ENCODE results near the gene LCTL.

LCTL gene

GRCh38 chr15:66565141-66565641, 607 bp downstream of the LCTL start:
- Histone ChIP-seq H3K9me3 (ENCODE audit: control insufficient read depth, insufficient read depth, low read length) (no peaks in the 10 kb centered on the region), H3K4me3 (ENCODE audit: low read length) (no peak overlapping the region), H3K36me3 (ENCODE audit: control insufficient read depth, insufficient read depth, low read length) (peaks cover 3% of the 10 kb centered on the region; the same call in 1 of the 2 replicates), H3K27ac (ENCODE audit: low read length) (no peak overlapping the region), H3K27me3 (ENCODE audit: control insufficient read depth, insufficient read depth, low read length) (no peaks in the 10 kb centered on the region), H3K4me1 (ENCODE audit: control insufficient read depth, insufficient read depth, low read length) (peaks cover 16% of the 10 kb centered on the region)
- WGBS (ENCODE audit: insufficient coverage, insufficient read length): no CpG with 5 or more reads among the region's 9 CpGs
- DNase-seq (ENCODE audit: low read depth, low spot score): no peak

GRCh38 chr15:66564136-66565041, 1.4 kb downstream of the LCTL start:
- Histone ChIP-seq H3K4me3 (ENCODE audit: low read length) (no peak overlapping the region), H3K27ac (ENCODE audit: low read length) (no peak overlapping the region), H3K27me3 (ENCODE audit: control insufficient read depth, insufficient read depth, low read length) (no peaks in the 10 kb centered on the region), H3K9me3 (ENCODE audit: control insufficient read depth, insufficient read depth, low read length) (no peaks in the 10 kb centered on the region), H3K36me3 (ENCODE audit: control insufficient read depth, insufficient read depth, low read length) (peaks cover 3% of the 10 kb centered on the region; the same call in 1 of the 2 replicates), H3K4me1 (ENCODE audit: control insufficient read depth, insufficient read depth, low read length) (peaks cover 16% of the 10 kb centered on the region)
- DNase-seq (ENCODE audit: low read depth, low spot score): no peak
- no CpG with 5 or more reads among the region's 18 CpGs for WGBS (ENCODE audit: insufficient coverage, insufficient read length)

- Histone ChIP-seq H3K27ac (ENCODE audit: low read length) (no peak overlapping the region), H3K4me1 (ENCODE audit: control insufficient read depth, insufficient read depth, low read length) (peaks cover 16% of the 10 kb centered on the region), H3K27me3 (ENCODE audit: control insufficient read depth, insufficient read depth, low read length) (no peaks in the 10 kb centered on the region), H3K4me3 (ENCODE audit: low read length) (no peak overlapping the region), H3K36me3 (ENCODE audit: control insufficient read depth, insufficient read depth, low read length) (peaks cover 3% of the 10 kb centered on the region; the same call in 1 of the 2 replicates), H3K9me3 (ENCODE audit: control insufficient read depth, insufficient read depth, low read length) (no peaks in the 10 kb centered on the region)
- WGBS (ENCODE audit: insufficient coverage, insufficient read length): no CpG with 5 or more reads among the region's 13 CpGs
- no peak for DNase-seq (ENCODE audit: low read depth, low spot score)
Observed at GRCh38 chr15:66563566-66564110, 2.2 kb downstream of the LCTL start.

GRCh38 chr15:66563126-66563525, 2.7 kb downstream of the LCTL start:
- no peak overlapping the region for H3K4me3 ChIP-seq (ENCODE audit: low read length)
- peaks cover 16% of the 10 kb centered on the region for H3K4me1 ChIP-seq (ENCODE audit: control insufficient read depth, insufficient read depth, low read length)
- H3K27ac ChIP-seq (ENCODE audit: low read length): no peak overlapping the region
- DNase-seq (ENCODE audit: low read depth, low spot score): no peak
- H3K9me3 ChIP-seq (ENCODE audit: control insufficient read depth, insufficient read depth, low read length): no peaks in the 10 kb centered on the region
- WGBS (ENCODE audit: insufficient coverage, insufficient read length): no CpG with 5 or more reads among the region's 4 CpGs
- H3K36me3 ChIP-seq (ENCODE audit: control insufficient read depth, insufficient read depth, low read length): peaks cover 3% of the 10 kb centered on the region; the same call in 1 of the 2 replicates
- no peaks in the 10 kb centered on the region for H3K27me3 ChIP-seq (ENCODE audit: control insufficient read depth, insufficient read depth, low read length)

- H3K9me3 ChIP-seq (ENCODE audit: control insufficient read depth, insufficient read depth, low read length): no peaks in the 10 kb centered on the region
- H3K27me3 ChIP-seq (ENCODE audit: control insufficient read depth, insufficient read depth, low read length): no peaks in the 10 kb centered on the region
- H3K36me3 ChIP-seq (ENCODE audit: control insufficient read depth, insufficient read depth, low read length): peaks cover 3% of the 10 kb centered on the region; the same call in 1 of the 2 replicates
- H3K4me3 ChIP-seq (ENCODE audit: low read length): no peak overlapping the region
- H3K27ac ChIP-seq (ENCODE audit: low read length): no peak overlapping the region
- no CpG with 5 or more reads among the region's 18 CpGs for WGBS (ENCODE audit: insufficient coverage, insufficient read length)
- H3K4me1 ChIP-seq (ENCODE audit: control insufficient read depth, insufficient read depth, low read length): peaks cover 14% of the 10 kb centered on the region
- no peak for DNase-seq (ENCODE audit: low read depth, low spot score)
Observed at GRCh38 chr15:66560856-66561525, 4.8 kb downstream of the LCTL start.

- Histone ChIP-seq H3K4me1 (ENCODE audit: control insufficient read depth, insufficient read depth, low read length) (no peaks in the 10 kb centered on the region), H3K36me3 (ENCODE audit: control insufficient read depth, insufficient read depth, low read length) (peaks cover 3% of the 10 kb centered on the region; the same call in 1 of the 2 replicates), H3K27ac (ENCODE audit: low read length) (no peak overlapping the region), H3K27me3 (ENCODE audit: control insufficient read depth, insufficient read depth, low read length) (no peaks in the 10 kb centered on the region), H3K4me3 (ENCODE audit: low read length) (no peak overlapping the region), H3K9me3 (ENCODE audit: control insufficient read depth, insufficient read depth, low read length) (no peaks in the 10 kb centered on the region)
- no CpG with 5 or more reads among the region's 6 CpGs for WGBS (ENCODE audit: insufficient coverage, insufficient read length)
- no peak for DNase-seq (ENCODE audit: low read depth, low spot score)
Observed at GRCh38 chr15:66558271-66558670, 7.5 kb downstream of the LCTL start.

- no peaks in the 10 kb centered on the region for H3K4me1 ChIP-seq (ENCODE audit: control insufficient read depth, insufficient read depth, low read length)
- H3K27me3 ChIP-seq (ENCODE audit: control insufficient read depth, insufficient read depth, low read length): no peaks in the 10 kb centered on the region
- no peaks in the 10 kb centered on the region; the same call in 1 of the 2 replicates for H3K36me3 ChIP-seq (ENCODE audit: control insufficient read depth, insufficient read depth, low read length)
- H3K27ac ChIP-seq (ENCODE audit: low read length): no peak overlapping the region
- no peaks in the 10 kb centered on the region for H3K9me3 ChIP-seq (ENCODE audit: control insufficient read depth, insufficient read depth, low read length)
- H3K4me3 ChIP-seq (ENCODE audit: low read length): no peak overlapping the region
- DNase-seq (ENCODE audit: low read depth, low spot score): no peak
Observed at GRCh38 chr15:66555685-66556084, 10.1 kb downstream of the LCTL start.

- Histone ChIP-seq H3K9me3 (ENCODE audit: control insufficient read depth, insufficient read depth, low read length) (no peaks in the 10 kb centered on the region), H3K4me3 (ENCODE audit: low read length) (no peak overlapping the region), H3K36me3 (ENCODE audit: control insufficient read depth, insufficient read depth, low read length) (no peaks in the 10 kb centered on the region; the same call in 1 of the 2 replicates), H3K4me1 (ENCODE audit: control insufficient read depth, insufficient read depth, low read length) (no peaks in the 10 kb centered on the region), H3K27ac (ENCODE audit: low read length) (no peak overlapping the region), H3K27me3 (ENCODE audit: control insufficient read depth, insufficient read depth, low read length) (no peaks in the 10 kb centered on the region)
- no CpG with 5 or more reads among the region's 1 CpG for WGBS (ENCODE audit: insufficient coverage, insufficient read length)
- no peak for DNase-seq (ENCODE audit: low read depth, low spot score)
Observed at GRCh38 chr15:66545255-66545654, 20.5 kb downstream of the LCTL start.

GRCh38 chr15:66542896-66543295, 22.9 kb downstream of the LCTL start:
- Histone ChIP-seq H3K4me3 (ENCODE audit: low read length) (no peak overlapping the region), H3K9me3 (ENCODE audit: control insufficient read depth, insufficient read depth, low read length) (no peaks in the 10 kb centered on the region), H3K27me3 (ENCODE audit: control insufficient read depth, insufficient read depth, low read length) (no peaks in the 10 kb centered on the region), H3K4me1 (ENCODE audit: control insufficient read depth, insufficient read depth, low read length) (no peaks in the 10 kb centered on the region), H3K36me3 (ENCODE audit: control insufficient read depth, insufficient read depth, low read length) (peaks cover 7% of the 10 kb centered on the region; the same call in 1 of the 2 replicates), H3K27ac (ENCODE audit: low read length) (no peak overlapping the region)
- no CpG with 5 or more reads among the region's 4 CpGs for WGBS (ENCODE audit: insufficient coverage, insufficient read length)
- DNase-seq (ENCODE audit: low read depth, low spot score): no peak

- DNase-seq (ENCODE audit: low read depth, low spot score): no peak
- Histone ChIP-seq H3K27ac (ENCODE audit: low read length) (no peak overlapping the region), H3K27me3 (ENCODE audit: control insufficient read depth, insufficient read depth, low read length) (no peaks in the 10 kb centered on the region), H3K36me3 (ENCODE audit: control insufficient read depth, insufficient read depth, low read length) (peaks cover 9% of the 10 kb centered on the region; the same call in 1 of the 2 replicates), H3K9me3 (ENCODE audit: control insufficient read depth, insufficient read depth, low read length) (no peaks in the 10 kb centered on the region), H3K4me3 (ENCODE audit: low read length) (no peak overlapping the region), H3K4me1 (ENCODE audit: control insufficient read depth, insufficient read depth, low read length) (no peaks in the 10 kb centered on the region)
- WGBS (ENCODE audit: insufficient coverage, insufficient read length): no CpG with 5 or more reads among the region's 9 CpGs
Observed at GRCh38 chr15:66535056-66535455, 30.7 kb downstream of the LCTL start.

All from iPS DF 6.9 (cell line).